GM18526 (cell line): ENCODE measurements around the gene EPHB2.

Experiments used
- POLR2A ChIP-seq: IDR thresholded peaks from 3 replicates; pipeline ENCODE4 v1.6.1; 2011; ENCODE audit not compliant: insufficient read length; ENCODE audit errors: extremely low read depth

The EPHB2 gene

DNA sequence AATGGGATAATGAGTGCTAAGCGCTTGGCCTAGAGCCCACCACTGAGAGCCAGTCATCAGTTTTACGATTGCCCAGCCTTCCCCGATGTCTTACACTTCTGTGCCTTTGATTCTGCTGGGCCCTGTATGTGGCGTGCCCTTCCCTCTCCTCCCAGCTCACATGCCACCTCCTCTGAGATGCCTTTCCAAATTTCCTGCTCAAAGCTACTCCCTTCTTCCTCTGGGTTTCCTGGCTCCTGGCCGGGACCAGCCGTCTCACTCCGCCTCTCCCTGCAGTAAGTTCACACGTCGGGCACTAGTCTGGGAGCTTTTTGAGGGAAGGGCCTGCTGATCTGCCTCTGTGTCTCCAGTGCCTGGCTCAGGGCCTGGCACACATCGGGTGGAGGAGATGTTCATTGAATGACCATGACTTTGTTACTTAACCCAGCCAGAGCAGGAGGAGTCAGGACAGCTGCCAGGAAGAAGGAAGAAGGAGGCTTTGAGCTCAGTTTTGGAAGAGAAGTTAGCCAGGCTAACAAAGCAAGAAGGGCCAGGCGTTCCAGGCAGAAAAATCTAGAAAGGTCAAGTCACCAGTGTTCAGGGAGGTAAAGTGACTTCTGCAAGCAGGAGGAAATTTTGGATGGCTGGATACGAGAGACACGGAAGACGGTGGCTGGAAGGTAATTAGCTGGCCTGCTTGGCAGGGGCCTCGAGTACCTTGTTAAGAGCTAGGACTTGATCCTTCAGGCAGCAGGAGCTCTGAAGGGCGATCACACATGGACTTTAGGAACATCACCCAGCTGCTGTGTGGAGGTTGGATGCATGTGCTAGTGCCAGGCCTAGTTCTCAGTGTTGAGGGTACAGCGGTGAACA, 63.6 kb downstream of the EPHB2 start:
- TF ChIP-seq POLR2A: no peak

DNA sequence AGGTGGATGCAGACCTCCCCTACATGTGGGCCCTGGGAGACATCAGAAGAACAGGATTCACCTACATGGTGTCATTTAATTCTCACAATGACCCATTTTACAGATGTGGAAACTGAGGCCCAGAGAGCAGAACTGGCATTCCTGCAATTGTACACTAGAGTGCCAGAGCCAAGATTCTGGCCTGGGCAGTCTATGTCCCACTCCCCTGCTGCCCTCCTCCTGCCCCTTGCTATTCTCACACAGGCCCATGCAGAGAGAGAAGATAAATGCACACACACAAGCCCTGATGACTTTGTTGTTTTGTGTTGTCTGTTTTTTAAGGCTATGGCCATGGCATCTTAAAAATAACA, 64.2 kb downstream of the EPHB2 start:
- TF ChIP-seq POLR2A: no peak

DNA sequence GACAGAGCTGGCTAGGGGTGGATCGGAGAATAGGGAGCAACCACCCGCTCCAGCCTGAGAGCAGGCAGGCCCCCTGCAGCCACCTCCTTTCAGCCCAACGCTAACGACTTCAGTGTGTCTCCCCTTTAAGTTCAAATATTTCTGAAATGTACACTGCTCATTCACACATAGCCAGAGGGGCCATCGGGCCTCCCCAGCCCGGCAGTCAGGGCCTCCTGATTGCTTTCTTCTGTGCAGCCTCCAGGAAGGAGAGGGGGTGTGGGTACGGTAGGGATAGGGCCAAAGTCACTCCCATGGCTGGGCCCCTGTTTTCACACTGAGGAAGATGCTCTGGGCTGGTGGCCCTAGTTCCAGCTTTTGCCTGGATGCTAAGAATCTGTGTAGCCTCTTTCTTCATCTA, 64.8 kb downstream of the EPHB2 start:
- no peak for TF ChIP-seq POLR2A

DNA sequence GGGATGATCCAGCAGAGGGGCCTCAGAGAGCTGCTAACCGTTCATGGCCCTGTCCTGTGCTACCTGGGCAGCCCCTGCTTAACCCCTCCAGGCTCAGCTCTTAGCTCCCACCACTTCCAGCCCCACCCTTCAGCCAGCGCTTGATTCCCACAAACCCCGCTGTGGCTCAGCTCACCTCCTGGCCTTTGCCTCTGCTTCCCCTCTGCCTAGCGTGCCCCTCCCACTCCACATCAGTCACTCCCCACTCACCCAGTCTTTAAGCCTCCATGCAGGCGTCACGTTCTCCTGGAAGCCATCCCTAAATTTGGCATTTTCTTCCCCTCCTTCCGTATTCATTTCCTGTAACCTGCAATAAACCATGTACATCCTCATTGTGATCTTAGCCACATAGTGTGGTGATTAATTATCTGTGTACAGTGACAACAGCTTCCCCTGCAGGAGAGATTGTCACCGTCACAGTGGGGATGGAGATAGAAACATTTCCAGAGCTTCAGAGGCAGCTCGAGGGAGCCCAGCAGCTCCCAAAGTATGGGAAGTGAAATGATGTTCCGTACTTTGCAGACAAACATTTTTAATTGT, 65.5 kb downstream of the EPHB2 start:
- TF ChIP-seq POLR2A: no peak

DNA sequence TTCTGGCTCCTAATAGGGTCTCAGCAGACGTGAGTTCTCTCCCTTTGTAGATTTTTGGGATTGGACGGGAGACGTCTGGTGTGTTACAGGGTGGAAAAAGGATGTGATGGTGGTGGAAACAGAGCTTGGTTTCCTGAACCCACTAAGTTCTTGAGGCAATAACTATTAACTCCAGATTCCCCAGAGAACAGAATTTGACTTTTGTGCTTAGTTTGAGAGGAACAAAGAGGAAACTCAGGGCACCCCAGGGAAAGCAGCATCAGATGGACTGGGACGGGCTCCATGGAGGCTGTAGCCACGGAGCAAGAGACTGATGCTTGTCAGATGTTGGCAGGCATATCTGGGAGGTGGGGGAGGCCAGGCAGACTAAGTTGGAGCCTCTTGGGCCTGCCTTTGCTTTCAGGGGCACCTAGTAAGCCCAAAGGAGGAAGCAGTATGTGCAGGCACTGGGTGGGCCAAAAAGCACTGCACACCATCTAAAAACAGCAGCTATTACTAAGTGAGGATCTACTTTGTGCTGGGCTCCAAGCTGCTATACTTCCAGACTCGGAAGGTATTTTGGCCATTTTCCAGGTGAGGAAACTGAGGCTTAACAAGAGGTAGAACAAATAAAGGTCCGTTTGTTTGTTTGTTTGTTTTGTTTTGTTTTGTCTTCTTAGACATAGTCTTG, 66.9 kb downstream of the EPHB2 start:
- no peak for TF ChIP-seq POLR2A

DNA sequence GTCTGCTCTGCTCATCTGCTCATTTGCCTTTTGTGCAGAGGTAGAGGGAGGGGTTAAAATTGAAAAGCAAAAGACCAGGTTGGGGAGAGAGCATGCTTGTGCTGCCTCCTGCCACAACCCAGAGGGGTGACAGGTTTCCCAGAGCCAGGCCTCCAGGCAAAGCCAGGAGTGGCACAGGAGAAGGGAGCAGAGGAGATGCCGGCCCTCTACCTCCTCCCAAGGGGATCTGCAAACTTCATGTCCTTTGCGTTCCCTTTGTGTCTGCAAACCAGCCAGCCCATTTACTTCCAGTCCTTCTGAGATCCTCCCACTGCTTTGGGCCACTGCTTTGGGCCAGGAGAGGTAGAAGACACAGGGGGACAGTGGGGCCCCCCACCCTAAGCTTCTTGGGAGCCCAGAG, 67.8 kb downstream of the EPHB2 start:
- TF ChIP-seq POLR2A: no peak

DNA sequence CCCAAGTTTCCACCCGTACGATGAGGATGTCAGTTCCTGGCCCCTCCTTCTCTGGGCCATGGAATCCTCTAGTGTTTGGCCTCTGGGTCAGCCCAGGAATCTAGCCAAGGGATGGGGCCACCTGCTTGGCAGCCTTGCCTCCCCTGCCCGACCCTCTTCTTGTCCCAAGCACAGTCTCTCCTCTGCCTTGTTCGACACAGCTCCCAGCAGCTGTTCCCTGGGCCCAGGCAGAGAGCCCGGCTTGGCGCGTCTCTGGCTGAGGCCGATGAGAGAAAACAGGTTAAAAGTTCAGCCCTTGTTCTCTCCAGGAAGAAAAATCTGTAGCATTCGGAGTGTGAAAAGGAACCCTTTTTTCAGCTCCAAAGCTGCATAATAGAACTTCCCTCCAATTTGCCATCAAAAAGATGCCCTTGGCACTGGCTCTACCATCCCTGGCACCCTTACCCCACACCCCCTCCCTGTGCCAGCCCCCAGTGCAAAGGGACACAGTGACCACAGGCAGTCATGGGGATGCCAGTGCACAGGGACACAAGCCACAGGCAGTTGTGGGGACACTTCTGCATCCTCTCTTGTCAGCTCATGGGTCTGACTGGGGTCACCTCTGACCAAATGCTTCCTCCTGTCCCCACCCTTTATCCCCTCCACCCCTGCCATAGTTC, 68.4 kb downstream of the EPHB2 start:
- no peak for TF ChIP-seq POLR2A

DNA sequence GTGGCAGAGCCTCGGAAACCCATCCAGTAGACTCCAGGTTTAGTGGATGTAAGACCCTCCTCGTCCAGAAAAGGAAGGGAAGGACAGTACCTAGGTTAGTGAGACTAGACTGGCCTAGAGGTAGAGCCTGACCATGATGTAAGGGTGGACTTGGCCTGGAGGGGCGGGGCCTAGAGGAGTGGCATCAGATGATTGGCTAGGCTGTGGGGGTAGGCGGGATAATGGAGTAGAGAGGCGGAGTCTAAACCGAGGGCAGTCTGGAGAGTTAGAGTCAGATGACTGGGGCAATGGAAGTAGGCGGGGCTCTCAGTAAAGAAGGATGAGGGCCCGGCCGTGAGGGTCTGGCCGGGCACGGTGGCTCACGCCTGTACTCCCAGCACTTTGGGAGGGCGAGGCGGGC, 70.1 kb downstream of the EPHB2 start:
- no peak for TF ChIP-seq POLR2A

DNA sequence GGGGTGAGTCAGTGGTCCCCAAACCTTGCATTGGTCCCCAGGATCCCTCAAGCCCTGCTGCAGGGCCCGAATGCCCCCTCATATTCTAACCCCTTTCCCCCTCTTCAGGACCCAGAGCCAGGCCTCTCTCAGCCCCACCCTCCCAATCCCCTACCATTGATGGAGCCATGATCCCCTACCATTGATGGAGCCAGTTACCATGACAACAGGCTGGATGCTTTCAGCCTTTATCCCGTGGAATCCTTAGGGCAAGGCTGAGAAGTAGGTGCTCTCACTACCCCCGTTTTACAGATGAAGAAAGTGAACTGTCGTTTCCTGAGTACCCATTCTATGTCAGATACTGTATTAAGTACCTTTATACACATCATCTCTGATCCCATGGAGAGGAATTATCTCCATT, 70.8 kb downstream of the EPHB2 start:
- no peak for TF ChIP-seq POLR2A

DNA sequence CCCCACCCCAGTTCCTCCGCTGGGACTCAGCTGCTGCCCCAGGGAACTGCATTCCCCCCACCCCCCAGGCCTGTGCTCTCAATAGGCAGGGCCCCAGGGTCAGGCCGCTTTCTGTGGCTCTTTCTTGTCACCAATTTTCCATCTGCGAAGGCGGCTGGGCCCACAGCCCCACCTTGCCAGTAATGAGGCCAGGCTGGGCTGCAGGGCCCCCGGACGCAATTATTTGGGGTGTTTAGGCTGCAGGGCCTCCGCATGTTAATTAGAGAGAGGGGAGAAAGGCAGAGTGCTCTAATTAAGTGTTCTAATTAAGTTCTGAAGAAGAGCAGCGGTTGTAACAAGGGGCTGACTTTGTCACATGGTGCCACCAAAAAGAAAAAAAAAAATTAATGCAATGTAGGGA, 71.8 kb downstream of the EPHB2 start:
- no peak for TF ChIP-seq POLR2A

DNA sequence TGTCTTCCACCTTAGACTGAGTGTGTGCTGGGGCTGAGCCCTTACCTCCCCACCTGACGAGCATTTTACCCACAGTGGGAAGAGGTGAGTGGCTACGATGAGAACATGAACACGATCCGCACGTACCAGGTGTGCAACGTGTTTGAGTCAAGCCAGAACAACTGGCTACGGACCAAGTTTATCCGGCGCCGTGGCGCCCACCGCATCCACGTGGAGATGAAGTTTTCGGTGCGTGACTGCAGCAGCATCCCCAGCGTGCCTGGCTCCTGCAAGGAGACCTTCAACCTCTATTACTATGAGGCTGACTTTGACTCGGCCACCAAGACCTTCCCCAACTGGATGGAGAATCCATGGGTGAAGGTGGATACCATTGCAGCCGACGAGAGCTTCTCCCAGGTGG, 73.7 kb downstream of the EPHB2 start:
- TF ChIP-seq POLR2A: no peak

DNA sequence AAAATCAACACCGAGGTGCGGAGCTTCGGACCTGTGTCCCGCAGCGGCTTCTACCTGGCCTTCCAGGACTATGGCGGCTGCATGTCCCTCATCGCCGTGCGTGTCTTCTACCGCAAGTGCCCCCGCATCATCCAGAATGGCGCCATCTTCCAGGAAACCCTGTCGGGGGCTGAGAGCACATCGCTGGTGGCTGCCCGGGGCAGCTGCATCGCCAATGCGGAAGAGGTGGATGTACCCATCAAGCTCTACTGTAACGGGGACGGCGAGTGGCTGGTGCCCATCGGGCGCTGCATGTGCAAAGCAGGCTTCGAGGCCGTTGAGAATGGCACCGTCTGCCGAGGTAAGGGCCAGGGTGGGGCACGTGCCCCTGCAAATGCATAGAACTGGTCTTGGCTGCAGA, 74.1 kb downstream of the EPHB2 start:
- no peak for TF ChIP-seq POLR2A

DNA sequence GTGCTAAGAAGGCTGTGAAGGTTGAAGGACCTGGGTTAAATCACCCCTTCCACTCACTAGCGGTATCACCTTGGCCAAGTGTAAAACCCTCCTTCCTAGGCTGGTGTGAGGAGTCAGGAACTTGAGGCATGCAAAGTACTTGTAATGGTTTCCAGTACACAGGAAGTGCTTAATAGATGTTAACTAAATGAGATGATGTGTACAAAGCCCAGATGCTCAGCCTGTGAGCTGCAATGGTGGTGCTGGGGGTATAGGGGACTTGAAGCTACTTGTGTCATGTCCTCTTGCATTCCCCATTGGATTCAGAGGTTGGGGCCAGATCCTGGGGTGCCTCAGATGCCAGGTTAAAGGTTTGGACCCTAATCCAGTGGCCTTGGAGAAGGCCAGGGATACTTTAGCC, 75.5 kb downstream of the EPHB2 start:
- TF ChIP-seq POLR2A: no peak

DNA sequence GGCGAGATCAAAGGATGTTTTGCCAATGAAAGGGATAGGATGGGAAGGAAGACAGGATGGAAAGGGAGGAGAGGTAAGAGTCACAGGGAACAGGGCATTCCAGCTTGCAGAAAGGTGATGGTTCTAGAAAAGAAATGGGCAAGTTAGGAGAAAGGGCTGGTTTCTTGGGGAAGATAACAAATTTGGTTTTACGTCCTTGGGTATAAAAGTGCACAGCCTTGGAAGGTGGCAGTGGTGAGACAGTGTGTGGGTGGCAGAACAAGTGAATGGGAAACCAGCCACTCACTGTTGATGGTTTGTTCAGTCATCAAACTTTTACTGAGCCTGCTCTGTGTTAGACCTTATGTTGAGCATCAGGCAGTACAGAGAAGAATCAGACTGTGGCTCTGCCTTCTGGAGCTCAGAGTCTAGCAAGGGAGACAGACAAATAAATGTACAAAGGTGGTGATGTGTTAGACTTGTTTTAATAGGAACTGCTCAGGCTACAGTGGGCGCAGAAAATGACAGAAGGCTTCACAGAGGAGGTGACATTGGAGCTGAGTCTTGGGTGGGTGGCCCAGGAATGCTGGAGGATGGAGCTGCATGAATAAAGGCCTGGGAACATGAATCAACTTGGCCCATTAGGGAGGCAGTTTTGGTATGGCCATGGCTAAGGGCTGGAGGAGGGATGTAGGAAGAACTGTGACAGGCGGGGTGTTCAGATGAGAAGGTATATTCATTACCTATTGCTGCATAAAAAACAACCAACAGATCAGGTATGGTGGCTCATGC, 76.3 kb downstream of the EPHB2 start:
- no peak for TF ChIP-seq POLR2A

DNA sequence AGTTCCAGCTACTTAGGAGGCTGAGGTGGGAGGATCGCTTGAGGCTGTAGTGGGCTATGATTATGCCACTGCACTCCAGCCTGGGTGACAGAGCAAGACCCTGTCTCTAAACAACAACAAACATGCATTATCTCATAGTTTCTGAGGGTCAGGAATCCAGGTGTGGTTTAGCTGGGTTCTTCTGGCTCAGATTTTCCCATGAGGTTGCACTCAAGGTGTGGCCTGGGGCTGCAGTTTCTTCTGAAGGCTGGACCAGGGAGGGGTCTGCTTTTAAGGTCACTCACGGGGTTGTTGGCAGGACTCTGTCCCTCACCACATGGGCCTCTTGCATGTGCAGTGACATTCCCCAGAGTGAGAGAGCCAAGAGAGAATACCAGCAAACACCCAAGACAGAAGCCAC, 77.0 kb downstream of the EPHB2 start:
- TF ChIP-seq POLR2A: no peak
